HepG2 (cell line): ENCODE results near the gene RABGAP1L. TPM values are rescaled to one million over a fixed set of nuclear protein-coding genes. Genes with fewer than 3 reads are reported as not detected.

Experiments
- ATAC-seq: fragments of 200-7000 bp; cut with Tn5 transposase; 3 replicates; pipeline ENCODE4 v1.9.1; 2020; ENCODE audit warnings: mild to moderate bottlenecking, moderate library complexity
- BruUV-seq: library from RNA; stranded (reverse); fragments of 400-500 nt; replicated peaks from 2 replicates; lab custom pipeline; 2021; lab: Mats Ljungman, UMichigan
- CTCF ChIA-PET: fragments of 300-600 bp; formaldehyde crosslinking; extraction: SDS; loops from one replicate; lab custom pipeline; 2021; ENCODE audit warnings: low total read pairs, inconsistent platforms, low intra/inter-chr PET ratio; lab: Yijun Ruan, JAX
- POLR2A ChIA-PET: fragments of 350-600 bp; sonication (Branson Sonifier 250); formaldehyde crosslinking; loops from one replicate; lab custom pipeline; 2020; ENCODE audit warnings: antibody characterized with exemption, inconsistent platforms; lab: Yijun Ruan, JAX
- DNase-seq: peaks from one replicate; pipeline ENCODE4 v3.0.0-alpha.2; 2015; ENCODE audit warnings: low spot score
- FAIRE-seq: peaks from 3 replicates; lab custom pipeline; 2011; peaks lifted over from hg19 to GRCh38; lab: Jason Lieb, UNC
- H2AFZ ChIP-seq: one replicate; pipeline ENCODE4 v1.6.1; 2011; ENCODE audit warnings: low read length, inconsistent platforms
- H3K27ac ChIP-seq: fragments of 300-600 bp; 3 replicates; pipeline ENCODE4 v1.8.0; 2011; ENCODE audit warnings: mixed run types, mild to moderate bottlenecking, mixed read lengths, low read length, inconsistent platforms; ENCODE audit not compliant: insufficient read depth; ENCODE audit errors: extremely low read length
- H3K27me3 ChIP-seq, 2 experiments: fragments of 200-600 bp in 1 of 2; 2 replicates in 1 of 2; 3 replicates in 1 of 2; pipeline versions ENCODE4 v1.6.0 to v1.8.0; 2011; ENCODE audit warnings: low read length in 2 of 2, mild to moderate bottlenecking in 2 of 2, moderate library complexity in 2 of 2, inconsistent platforms in 1 of 2; ENCODE audit not compliant: insufficient read depth in 2 of 2, control insufficient read depth in 1 of 2
- H3K36me3 ChIP-seq, 2 experiments: fragments of 200-600 bp in 1 of 2; replicated peaks in 1 of 2; 2 replicates in 1 of 2; 3 replicates in 1 of 2; pipeline versions ENCODE4 v1.5.1 to v1.8.0; 2011; ENCODE audit warnings: low read length in 2 of 2, inconsistent platforms in 1 of 2; ENCODE audit not compliant: insufficient read depth in 2 of 2, control insufficient read depth in 1 of 2
- H3K4me1 ChIP-seq: 2 replicates; pipeline ENCODE4 v1.5.1; 2012; ENCODE audit warnings: low read length, inconsistent platforms; ENCODE audit not compliant: insufficient read depth
- H3K4me2 ChIP-seq: 2 replicates; pipeline ENCODE4 v1.6.0; 2011; ENCODE audit warnings: low read depth, low read length, inconsistent platforms
- H3K4me3 ChIP-seq, 3 experiments: fragments of 200-600 bp in 1 of 3; sonication (generic), shearing (Covaris generic) in 1 of 3; replicated peaks in 1 of 3; 2 replicates each; pipeline ENCODE4 v1.5.1; 2011 to 2016; ENCODE audit warnings: low read length in 3 of 3, inconsistent platforms in 2 of 3, low read depth in 2 of 3, mild to moderate bottlenecking in 2 of 3, control low read depth in 1 of 3, mixed read lengths in 1 of 3; ENCODE audit not compliant: insufficient read depth in 1 of 3
- H3K79me2 ChIP-seq: one replicate; pipeline ENCODE4 v1.6.1; 2011; ENCODE audit warnings: low read length, inconsistent platforms; ENCODE audit not compliant: insufficient read depth
- H3K9ac ChIP-seq: 2 replicates; pipeline ENCODE4 v1.6.0; 2011; ENCODE audit warnings: mild to moderate bottlenecking, low read depth, low read length, inconsistent platforms; ENCODE audit not compliant: insufficient read depth
- H3K9me3 ChIP-seq: 2 replicates; pipeline ENCODE4 v1.5.1; 2012; ENCODE audit warnings: mild to moderate bottlenecking, low read length
- H4K20me1 ChIP-seq: 2 replicates; pipeline ENCODE4 v1.6.0; 2011; ENCODE audit warnings: inconsistent platforms, mild to moderate bottlenecking, low read length, moderate library complexity; ENCODE audit not compliant: insufficient read depth
- ATRX ChIP-seq: sonication (generic); formaldehyde crosslinking; IDR thresholded peaks from 2 replicates; pipeline ENCODE4 v1.4.0; 2020; ENCODE audit warnings: missing genetic modification reagents, borderline replicate concordance
- CCAR2 ChIP-seq: fragments of 200-400 bp; formaldehyde crosslinking; optimal IDR thresholded peaks from 2 replicates; pipeline ENCODE3; 2018; ENCODE audit warnings: low read depth, mild to moderate bottlenecking, low read length, moderate library complexity
- GFI1 ChIP-seq: sonication (generic); formaldehyde crosslinking; IDR thresholded peaks from 2 replicates; pipeline ENCODE4 v1.5.0; 2020; ENCODE audit warnings: missing genetic modification reagents, mild to moderate bottlenecking, borderline replicate concordance
- KMT2A ChIP-seq: sonication (generic); formaldehyde crosslinking; IDR thresholded peaks from 2 replicates; pipeline ENCODE4 v1.4.0; 2020; ENCODE audit warnings: missing genetic modification reagents
- SATB2 ChIP-seq: sonication (generic); formaldehyde crosslinking; IDR thresholded peaks from 2 replicates; pipeline ENCODE4 v1.5.0; 2020; ENCODE audit warnings: missing genetic modification reagents
- THAP11 ChIP-seq: IDR thresholded peaks from 2 replicates; pipeline ENCODE4 v1.6.1; 2016; ENCODE audit warnings: missing biosample characterization, missing genetic modification reagents
- ZNF740 ChIP-seq: sonication (generic); formaldehyde crosslinking; IDR thresholded peaks from 2 replicates; pipeline ENCODE4 v1.4.0; 2020; ENCODE audit warnings: missing genetic modification reagents
- WGBS: methylation state at CpG from one replicate; pipeline ENCODE4 v1.1.6; 2017; ENCODE audit warnings: low lambda C conversion rate; 5-methylcytosine and 5-hydroxymethylcytosine counted together
- in situ Hi-C: cut with HindIII; loops from 2 replicates; pipeline ENCODE4 v1.10.0; 2017; ENCODE audit warnings: low pct_unique_long_range_greater_than_20kb; ENCODE audit not compliant: extremely low pct_ligation_motif_present
- intact Hi-C: fragments of 100-400 bp; cut with micrococcal nuclease; formaldehyde crosslinking; loops from one replicate; pipeline ENCODE4 v1.10.0; 2022; ENCODE audit not compliant: unreplicated experiment
- polyA plus RNA-seq, 8 experiments: library from polyadenylated mRNA; depleted of rRNA in 3 of 8; stranded (reverse) in 7 of 8; unstranded in 1 of 8; fragments of >200 nt; fragmentation: Illumina TruSeq in 4 of 8; extraction: Trizol in 4 of 8; gene quantifications; 2 replicates each; pipeline versions ENCODE4 v1.2.1 to v1.2.3, GENCODE V29; 2011 to 2016; ENCODE audit warnings: low read depth in 4 of 8, missing spikeins in 1 of 8, mixed read lengths in 1 of 8; ENCODE audit not compliant: insufficient read depth in 1 of 8
- total RNA-seq, 5 experiments: library from RNA; depleted of rRNA; stranded (reverse); fragments of >200 nt; fragmentation: Illumina TruSeq; extraction: Trizol; gene quantifications; 2 replicates each; pipeline ENCODE4 v1.2.3, GENCODE V29; 2016; ENCODE audit warnings: low read depth in 1 of 5

Gene RABGAP1L
- total and polyA plus RNA-seq, 2 of the 13 experiments (the other 11 are each of a cell fraction or from before 2014, with no cell fraction given) = 7.9 to 22.6 TPM

GRCh38 chr1:174217248-174217647 lies 57.9 kb downstream of the RABGAP1L start:
- Histone ChIP-seq H3K27me3 (no peaks in the 10 kb centered on the region), H3K9me3 (peaks cover 3% of the 10 kb centered on the region), H3K9ac (no peak overlapping the region), H2AFZ (no peak overlapping the region), H3K27ac (no peak overlapping the region), H4K20me1 (no peaks in the 10 kb centered on the region), H3K4me2 (no peak overlapping the region), H3K4me3 (no peak overlapping the region), H3K79me2 (peaks cover 6% of the 10 kb centered on the region), H3K4me1 (peaks cover 13% of the 10 kb centered on the region), H3K36me3 (peaks cover 3 to 6% of the 10 kb centered on the region in 2 experiments; a peak in 3 of 5 replicates)
- DNase-seq = no peak
- ChIA-PET POLR2A (no interaction called here), CTCF (no interaction called here)
- intact Hi-C loops (loop anchor here (1.0 to 5.0 kb wide), 3 partner anchors 73 to 796 kb away; no protein-coding TSS in a partner anchor), in situ Hi-C loops (loop anchor here (10.0 kb wide), 1 partner anchor 122 kb away; no protein-coding TSS in a partner anchor)
- no peak for ATAC-seq
- no peak for FAIRE-seq
- 46% methylated on average over 3 of the region's 3 CpGs for WGBS
- TF ChIP-seq ATRX (CRISPR knock-in tag) (no peak), KMT2A (no peak), GFI1 (CRISPR knock-in tag) (no peak), THAP11 (CRISPR knock-in tag) (no peak), CCAR2 (no peak), ZNF740 (CRISPR knock-in tag) (no peak), SATB2 (CRISPR knock-in tag) (no peak)
- BruUV-seq = no TSS peak
